Immature natural killer cell (primary cell): Measurements from ENCODE around the gene WDR6. TPM values are rescaled to one million over a fixed set of nuclear protein-coding genes. Genes with fewer than 3 reads are reported as not detected.

Experiments used
- DNase-seq, 3 donors: peaks; one replicate each; pipeline ENCODE4 v3.0.0; 2022; ENCODE audit warnings: mixed read lengths in 1 of 3
- H3K27ac Mint-ChIP-seq, 6 donors: one replicate each; pipeline ENCODE4 v1.8.0; 2020; ENCODE audit warnings: mixed read lengths in 6 of 6, mild to moderate bottlenecking in 5 of 6, inconsistent platforms in 4 of 6, moderate library complexity in 3 of 6
- H3K27me3 Mint-ChIP-seq, 3 donors: one replicate each; pipeline ENCODE4 v1.8.0; 2020 to 2021; ENCODE audit warnings: low read depth in 3 of 3, mild to moderate bottlenecking in 3 of 3, mixed read lengths in 3 of 3, moderate library complexity in 3 of 3, inconsistent platforms in 1 of 3
- H3K36me3 Mint-ChIP-seq, 3 donors: one replicate each; pipeline ENCODE4 v1.8.0; 2020; ENCODE audit warnings: mixed read lengths in 3 of 3, inconsistent platforms in 2 of 3, mild to moderate bottlenecking in 2 of 3
- H3K4me1 Mint-ChIP-seq, 2 donors: one replicate each; pipeline ENCODE4 v1.8.0; 2020; ENCODE audit warnings: inconsistent platforms in 2 of 2, mild to moderate bottlenecking in 2 of 2, mixed read lengths in 2 of 2, moderate library complexity in 1 of 2
- H3K4me3 Mint-ChIP-seq, 5 donors: one replicate each; pipeline ENCODE4 v1.8.0; 2020; ENCODE audit warnings: mild to moderate bottlenecking in 5 of 5, mixed read lengths in 5 of 5, inconsistent platforms in 3 of 5, moderate library complexity in 3 of 5
- H3K9me3 Mint-ChIP-seq, 6 donors: one replicate each; pipeline ENCODE4 v1.8.0; 2020; ENCODE audit warnings: mild to moderate bottlenecking in 6 of 6, mixed read lengths in 6 of 6, inconsistent platforms in 4 of 6, moderate library complexity in 3 of 6
- polyA plus RNA-seq, 3 donors: library from polyadenylated mRNA; unstranded; fragments of 300-500 nt; fragmentation: Illumina TruSeq; gene quantifications; one replicate each; pipeline ENCODE4 v1.2.3, GENCODE V29; 2021

Gene WDR6
- polyA plus RNA-seq, 3 donors from 2014 or later: 56.8 to 114 (median 70.6) TPM

DNA sequence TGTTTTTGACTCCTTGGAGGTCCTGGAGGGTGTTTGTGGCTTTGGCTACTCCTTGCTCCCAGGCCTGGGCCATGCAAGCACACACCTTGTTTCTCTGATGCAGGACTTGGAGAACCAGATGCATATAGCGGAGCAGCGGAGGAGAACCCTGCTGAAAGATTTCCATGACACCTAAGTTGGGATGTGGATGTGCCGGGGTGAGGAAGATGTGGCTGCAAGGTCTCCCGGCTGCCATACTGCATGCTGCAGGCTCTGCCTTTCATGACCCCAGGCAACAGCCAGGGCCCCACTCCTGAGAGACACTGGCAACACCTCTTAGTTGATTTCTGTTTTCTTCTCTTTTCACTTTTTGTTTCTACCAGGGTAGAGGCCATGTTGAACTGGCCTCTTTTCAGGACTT, 24.1 kb upstream of the WDR6 start:
- Mint-ChIP-seq H3K27me3 (peaks cover 0 to 5% (median 4%) of the 10 kb centered on the region in 3 donors), H3K4me3 (no peak overlapping the region), H3K27ac (no peak overlapping the region), H3K36me3 (peaks cover 14 to 45% (median 17%) of the 10 kb centered on the region in 3 donors), H3K9me3 (no peaks in the 10 kb centered on the region), H3K4me1 (peaks cover 3 to 5% of the 10 kb centered on the region in 2 donors)
- no peak for DNase-seq

DNA sequence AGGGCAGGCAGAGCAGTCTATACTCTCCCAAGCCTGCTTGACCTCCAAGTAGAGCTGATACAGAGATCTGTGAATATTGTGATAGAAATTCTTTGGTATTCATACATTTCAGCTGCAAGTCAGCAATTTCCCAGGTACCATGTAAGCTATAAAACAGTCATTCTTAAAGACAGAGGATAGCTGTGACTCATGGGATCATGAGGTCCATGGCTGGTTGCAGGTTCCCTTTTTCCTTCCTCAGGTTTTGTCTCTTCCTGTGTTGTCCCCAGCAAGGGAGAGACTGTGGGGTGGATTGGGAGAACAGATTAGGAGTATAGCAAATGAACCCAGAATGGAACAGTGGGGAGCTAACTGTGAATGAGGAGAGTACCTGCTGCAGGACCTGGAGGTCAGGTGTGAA, 22.5 kb upstream of the WDR6 start:
- peak overlapping the region in 1 of 6 donors; percentile 23 for H3K27ac Mint-ChIP-seq
- peaks cover 12 to 17% of the 10 kb centered on the region in 2 donors for H3K4me1 Mint-ChIP-seq
- no peak overlapping the region for H3K4me3 Mint-ChIP-seq
- no peak for DNase-seq
- H3K27me3 Mint-ChIP-seq: peaks cover 0 to 9% (median 6%) of the 10 kb centered on the region in 3 donors
- H3K36me3 Mint-ChIP-seq: peaks cover 10 to 37% (median 10%) of the 10 kb centered on the region in 3 donors
- no peaks in the 10 kb centered on the region for H3K9me3 Mint-ChIP-seq

DNA sequence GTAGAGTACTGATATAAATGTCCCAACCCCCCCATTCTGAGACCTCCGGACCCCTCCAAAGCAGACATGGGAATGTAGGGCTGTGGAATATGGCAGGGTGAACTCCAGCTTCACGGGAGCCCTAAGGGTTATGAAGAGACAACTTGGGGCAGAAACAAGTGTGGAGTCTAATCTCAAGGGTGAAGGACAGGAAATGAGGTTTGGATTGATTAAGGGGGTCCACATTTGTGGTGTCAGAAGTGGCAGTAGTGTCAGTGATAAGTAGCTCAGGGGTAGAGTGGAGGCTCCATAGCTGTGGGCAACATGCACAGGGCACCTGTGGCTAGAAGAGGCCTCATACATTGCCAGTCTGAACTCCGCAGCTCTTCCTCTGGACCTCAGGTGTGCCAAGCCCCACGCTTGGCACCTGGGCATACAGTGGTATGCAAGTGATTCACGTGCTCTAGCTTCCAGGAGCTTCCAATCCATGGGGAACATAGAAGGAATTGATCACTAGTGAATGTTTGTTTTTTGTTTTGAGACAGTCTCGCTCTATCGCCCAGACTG, 21.3 kb upstream of the WDR6 start:
- Mint-ChIP-seq H3K36me3 (peaks cover 5 to 31% (median 6%) of the 10 kb centered on the region in 3 donors), H3K27me3 (peaks cover 0 to 9% (median 6%) of the 10 kb centered on the region in 3 donors), H3K4me3 (no peak overlapping the region), H3K4me1 (peaks cover 17 to 21% of the 10 kb centered on the region in 2 donors), H3K27ac (peak overlapping the region in 3 of 6 donors; percentile 31 to 71 (median 56)), H3K9me3 (no peaks in the 10 kb centered on the region)
- no peak for DNase-seq

DNA sequence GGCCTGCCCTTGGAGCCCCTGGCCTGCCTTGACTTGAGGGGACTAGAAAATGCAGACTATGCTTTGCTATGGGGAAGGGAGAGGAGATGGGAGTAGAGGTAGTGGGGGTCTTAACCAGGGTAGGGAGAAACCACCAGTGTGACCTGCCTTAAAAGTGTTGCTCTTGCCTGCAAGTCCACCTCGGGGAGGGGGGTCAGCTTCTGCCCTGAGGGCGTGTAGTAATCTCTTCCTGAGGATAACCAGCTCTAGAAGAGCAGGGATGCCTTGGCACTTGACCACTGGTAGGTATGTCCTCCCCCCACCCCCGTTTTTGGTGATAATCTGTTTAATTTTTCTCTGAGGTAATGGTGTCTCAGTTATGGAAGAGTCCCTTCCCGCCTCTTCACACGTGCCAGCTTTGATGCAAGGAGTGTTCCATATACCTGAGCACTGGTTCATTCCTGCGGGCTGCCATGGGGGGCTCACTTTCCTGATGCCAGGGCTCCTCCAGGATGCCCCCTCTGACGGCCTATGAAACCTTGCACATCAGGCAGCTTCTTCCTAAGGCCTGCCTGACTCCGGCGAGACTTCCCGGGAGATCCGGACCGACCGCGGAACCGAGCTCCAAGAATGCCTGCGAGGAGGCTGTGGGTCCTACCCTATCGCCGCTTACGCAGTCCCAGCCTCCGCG, 17.9 kb upstream of the WDR6 start:
- H3K4me1 Mint-ChIP-seq: peaks cover 30 to 47% of the 10 kb centered on the region in 2 donors
- H3K36me3 Mint-ChIP-seq: peaks cover 0 to 4% (median 0%) of the 10 kb centered on the region in 3 donors
- peak overlapping the region; percentile 87 to 92 (median 89) for H3K4me3 Mint-ChIP-seq
- H3K27ac Mint-ChIP-seq: peak overlapping the region; percentile 73 to 88 (median 84)
- peaks cover 0 to 9% (median 6%) of the 10 kb centered on the region in 3 donors for H3K27me3 Mint-ChIP-seq
- no peak for DNase-seq
- H3K9me3 Mint-ChIP-seq: no peaks in the 10 kb centered on the region

DNA sequence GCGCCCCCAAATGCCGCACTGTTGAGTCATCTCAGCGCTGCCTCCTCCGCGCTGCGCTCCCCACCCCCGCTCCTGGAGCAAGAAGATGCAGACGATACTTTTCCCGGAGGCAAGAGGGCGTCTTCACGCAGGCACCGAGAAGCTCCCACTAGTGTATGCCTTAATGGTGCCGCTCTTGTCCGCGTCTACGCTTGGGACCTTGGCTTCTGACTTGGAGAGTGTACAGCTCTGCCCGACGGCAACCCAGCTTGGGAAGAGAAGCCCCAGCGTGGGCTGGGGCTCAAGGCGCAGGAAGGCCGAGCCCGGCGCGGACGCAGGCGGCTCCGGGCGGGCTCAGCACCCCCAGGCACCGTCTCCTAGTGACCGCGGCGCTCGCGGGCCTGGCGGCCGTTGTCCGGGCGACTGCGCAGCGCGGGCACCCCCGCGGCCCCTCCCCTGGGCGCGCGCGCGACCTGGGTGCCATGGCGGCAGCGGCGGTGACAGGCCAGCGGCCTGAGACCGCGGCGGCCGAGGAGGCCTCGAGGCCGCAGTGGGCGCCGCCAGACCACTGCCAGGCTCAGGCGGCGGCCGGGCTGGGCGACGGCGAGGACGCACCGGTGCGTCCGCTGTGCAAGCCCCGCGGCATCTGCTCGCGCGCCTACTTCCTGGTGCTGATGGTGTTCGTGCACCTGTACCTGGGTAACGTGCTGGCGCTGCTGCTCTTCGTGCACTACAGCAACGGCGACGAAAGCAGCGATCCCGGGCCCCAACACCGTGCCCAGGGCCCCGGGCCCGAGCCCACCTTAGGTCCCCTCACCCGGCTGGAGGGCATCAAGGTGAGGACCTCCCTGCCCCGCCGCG, 17.2 kb upstream of the WDR6 start, which contains the start of gene P4HTM:
TSS of gene P4HTM (plus strand) at position 446 of the 840 bp plus-strand sequence. CDS start at position 462, 16 bp downstream.
- H3K27me3 Mint-ChIP-seq: peaks cover 0 to 9% (median 6%) of the 10 kb centered on the region in 3 donors
- peak; percentile 49 to 55 (median 50) for DNase-seq
- H3K4me3 Mint-ChIP-seq: peak within 1 kb of the TSS; percentile 89 to 92 (median 91)
- peaks cover 0 to 1% (median 0%) of the 10 kb centered on the region in 3 donors for H3K36me3 Mint-ChIP-seq
- no peaks in the 10 kb centered on the region for H3K9me3 Mint-ChIP-seq
- peaks cover 32 to 47% of the 10 kb centered on the region in 2 donors for H3K4me1 Mint-ChIP-seq
- peak within 1 kb of the TSS; percentile 80 to 89 (median 86) for H3K27ac Mint-ChIP-seq

DNA sequence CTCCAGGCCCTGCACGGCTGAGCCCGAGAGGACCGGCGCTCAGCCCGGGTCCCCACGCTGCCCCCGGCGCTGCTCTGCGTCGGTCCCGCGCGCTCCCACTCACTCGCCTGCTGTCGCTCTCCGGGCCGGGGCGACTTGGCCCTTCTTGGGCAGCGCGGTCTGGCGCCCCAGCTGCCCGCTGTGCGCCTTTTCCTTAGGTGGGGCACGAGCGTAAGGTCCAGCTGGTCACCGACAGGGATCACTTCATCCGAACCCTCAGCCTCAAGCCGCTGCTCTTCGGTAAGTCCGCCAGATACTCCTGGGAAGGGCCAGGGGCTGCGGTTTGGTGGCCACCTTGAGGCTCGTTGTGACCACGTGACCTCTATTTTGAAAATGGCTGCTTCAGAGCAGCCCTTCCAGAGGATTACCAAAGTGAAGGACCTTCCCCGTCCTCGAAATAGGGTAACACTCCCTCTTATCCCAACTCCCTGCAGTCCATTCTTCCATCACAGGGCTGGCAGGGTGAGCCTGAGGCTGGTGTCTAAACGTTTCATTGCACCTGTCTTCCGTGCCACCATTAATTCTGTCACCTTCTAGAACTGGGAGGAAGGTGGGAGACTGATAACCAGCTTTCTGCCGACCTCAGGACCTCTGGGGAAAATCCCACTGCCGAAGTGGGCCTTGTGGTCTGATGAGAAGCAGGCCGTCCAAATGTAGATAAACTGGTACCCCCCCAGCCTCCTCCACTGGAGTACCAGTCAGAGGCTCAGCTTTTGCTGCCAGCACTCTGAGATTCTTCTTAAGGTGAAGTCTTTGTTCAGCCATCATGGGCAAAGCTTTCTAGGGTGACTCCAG, 16.3 kb upstream of the WDR6 start:
- Mint-ChIP-seq H3K9me3 (no peaks in the 10 kb centered on the region), H3K27me3 (peaks cover 0 to 9% (median 5%) of the 10 kb centered on the region in 3 donors), H3K4me3 (peak overlapping the region; percentile 84 to 91 (median 90)), H3K27ac (peak overlapping the region; percentile 76 to 89 (median 85)), H3K36me3 (peaks cover 0 to 4% (median 0%) of the 10 kb centered on the region in 3 donors), H3K4me1 (peaks cover 32 to 47% of the 10 kb centered on the region in 2 donors)
- DNase-seq: peak; percentile 26 to 34 (median 29)

DNA sequence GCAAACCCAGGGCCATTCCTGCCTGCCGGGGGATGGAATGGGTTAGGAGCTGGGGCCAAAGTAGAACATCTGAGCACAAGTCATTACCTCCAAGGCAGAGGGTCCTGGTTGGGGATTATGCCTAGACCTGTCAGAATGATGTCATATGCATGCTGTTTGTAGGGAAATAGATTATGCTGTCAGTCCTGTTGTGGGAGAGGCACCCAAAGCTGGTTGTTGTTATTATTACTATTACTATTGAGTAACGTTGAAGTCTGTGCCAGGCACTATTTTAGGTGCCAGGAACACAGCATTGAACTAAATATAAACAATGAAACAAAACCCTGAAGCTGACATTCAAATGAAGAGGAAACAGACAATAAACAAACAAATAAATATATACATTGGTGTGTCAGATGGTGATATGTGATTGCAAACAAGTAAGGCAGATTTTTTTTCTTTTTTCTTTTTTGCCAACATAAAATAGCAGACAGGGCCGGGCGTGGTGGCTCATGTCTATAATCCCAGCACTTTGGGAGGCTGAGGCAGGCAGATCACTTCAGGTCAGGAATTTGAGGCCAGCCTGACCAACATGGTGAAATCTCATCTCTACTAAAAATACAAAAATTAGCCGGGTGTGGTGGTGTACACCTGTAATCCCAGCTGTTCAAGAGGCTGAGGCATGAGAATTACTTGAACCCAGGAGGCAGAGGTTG, 15.2 kb upstream of the WDR6 start:
- no peak for DNase-seq
- peaks cover 0 to 4% (median 0%) of the 10 kb centered on the region in 3 donors for H3K36me3 Mint-ChIP-seq
- H3K27ac Mint-ChIP-seq: peak overlapping the region in 4 of 6 donors; percentile 41 to 61 (median 55)
- H3K4me3 Mint-ChIP-seq: peak overlapping the region; percentile 39 to 90 (median 67)
- no peaks in the 10 kb centered on the region for H3K9me3 Mint-ChIP-seq
- peaks cover 0 to 6% (median 4%) of the 10 kb centered on the region in 3 donors for H3K27me3 Mint-ChIP-seq
- H3K4me1 Mint-ChIP-seq: peaks cover 32 to 47% of the 10 kb centered on the region in 2 donors

DNA sequence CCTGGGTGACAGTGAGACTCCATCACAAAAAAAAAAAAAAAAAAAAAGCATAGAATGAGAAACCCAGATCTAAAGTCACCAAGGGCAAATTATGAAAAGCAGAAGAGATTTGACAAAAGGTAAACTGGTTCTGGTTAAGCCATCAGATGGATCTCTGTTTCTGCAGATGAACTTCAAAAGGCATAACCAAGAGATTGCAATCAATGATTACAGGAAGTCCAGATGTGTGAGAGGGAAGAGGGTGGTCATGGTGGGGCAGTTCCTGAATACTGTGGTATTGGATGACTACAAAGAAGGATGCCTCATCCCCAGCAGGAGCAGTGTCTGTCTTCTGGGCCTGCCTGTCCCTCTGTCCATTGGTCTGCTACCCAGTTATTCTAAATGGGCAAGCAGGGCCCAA, 13.4 kb upstream of the WDR6 start:
- H3K4me3 Mint-ChIP-seq: no peak overlapping the region
- H3K27me3 Mint-ChIP-seq: peaks cover 0 to 4% (median 1%) of the 10 kb centered on the region in 3 donors
- H3K9me3 Mint-ChIP-seq: no peaks in the 10 kb centered on the region
- no peak overlapping the region for H3K27ac Mint-ChIP-seq
- H3K36me3 Mint-ChIP-seq: peaks cover 0 to 4% (median 0%) of the 10 kb centered on the region in 3 donors
- peaks cover 28 to 38% of the 10 kb centered on the region in 2 donors for H3K4me1 Mint-ChIP-seq
- DNase-seq: no peak

DNA sequence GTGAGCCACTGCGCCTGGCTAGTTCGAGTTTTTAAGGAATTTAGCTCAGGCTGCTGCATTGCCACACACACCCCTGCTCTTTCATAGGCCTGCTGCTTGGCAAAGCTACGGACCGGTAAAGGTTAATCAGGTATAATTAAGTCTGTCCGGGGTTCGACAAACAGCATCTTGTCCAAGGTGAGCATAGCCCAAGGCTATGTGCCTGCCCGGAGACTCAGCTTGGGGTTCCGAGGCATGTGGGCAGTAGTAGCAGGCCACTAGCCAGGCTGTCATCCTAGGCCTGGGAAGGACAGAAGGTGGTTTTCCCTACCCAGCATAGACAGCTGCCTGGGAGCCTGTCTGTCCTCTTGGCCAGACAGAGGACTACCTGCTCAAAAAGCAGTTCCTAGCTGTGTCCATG, 10.6 kb upstream of the WDR6 start:
- H3K27ac Mint-ChIP-seq: no peak overlapping the region
- H3K36me3 Mint-ChIP-seq: peaks cover 0 to 4% (median 0%) of the 10 kb centered on the region in 3 donors
- DNase-seq: no peak
- peaks cover 8 to 18% of the 10 kb centered on the region in 2 donors for H3K4me1 Mint-ChIP-seq
- H3K27me3 Mint-ChIP-seq: no peaks in the 10 kb centered on the region
- no peaks in the 10 kb centered on the region for H3K9me3 Mint-ChIP-seq
- no peak overlapping the region for H3K4me3 Mint-ChIP-seq

DNA sequence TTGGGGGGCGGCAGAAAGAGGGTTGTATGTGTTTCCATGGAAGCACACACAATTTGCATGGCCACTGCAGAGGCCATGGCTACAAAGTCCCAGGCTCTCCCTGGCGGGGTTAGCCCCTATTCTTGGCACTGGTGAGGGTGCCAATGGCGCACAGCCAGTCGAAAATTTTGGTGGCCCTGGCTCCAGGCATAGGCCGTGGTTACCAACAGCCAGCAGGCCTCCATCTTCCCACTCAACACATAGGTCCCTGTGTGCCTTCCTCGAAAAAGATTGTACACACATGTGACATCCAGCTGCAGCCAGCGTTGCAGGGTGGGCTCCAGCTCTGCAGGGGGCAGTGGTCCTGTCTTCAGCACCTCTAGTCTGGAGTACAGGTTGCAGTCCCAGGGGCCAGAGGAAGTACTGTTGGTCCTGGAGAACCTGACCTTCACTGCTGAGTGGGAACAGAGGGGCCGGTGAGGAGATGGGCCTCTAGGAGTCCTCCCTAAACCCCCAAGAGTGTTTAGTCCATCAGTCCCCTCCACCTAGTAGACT, 10.0 kb upstream of the WDR6 start:
- Mint-ChIP-seq H3K36me3 (peaks cover 0 to 4% (median 0%) of the 10 kb centered on the region in 3 donors), H3K4me3 (no peak overlapping the region), H3K27ac (no peak overlapping the region), H3K9me3 (no peaks in the 10 kb centered on the region), H3K27me3 (no peaks in the 10 kb centered on the region), H3K4me1 (peaks cover 4 to 13% of the 10 kb centered on the region in 2 donors)
- DNase-seq: no peak

DNA sequence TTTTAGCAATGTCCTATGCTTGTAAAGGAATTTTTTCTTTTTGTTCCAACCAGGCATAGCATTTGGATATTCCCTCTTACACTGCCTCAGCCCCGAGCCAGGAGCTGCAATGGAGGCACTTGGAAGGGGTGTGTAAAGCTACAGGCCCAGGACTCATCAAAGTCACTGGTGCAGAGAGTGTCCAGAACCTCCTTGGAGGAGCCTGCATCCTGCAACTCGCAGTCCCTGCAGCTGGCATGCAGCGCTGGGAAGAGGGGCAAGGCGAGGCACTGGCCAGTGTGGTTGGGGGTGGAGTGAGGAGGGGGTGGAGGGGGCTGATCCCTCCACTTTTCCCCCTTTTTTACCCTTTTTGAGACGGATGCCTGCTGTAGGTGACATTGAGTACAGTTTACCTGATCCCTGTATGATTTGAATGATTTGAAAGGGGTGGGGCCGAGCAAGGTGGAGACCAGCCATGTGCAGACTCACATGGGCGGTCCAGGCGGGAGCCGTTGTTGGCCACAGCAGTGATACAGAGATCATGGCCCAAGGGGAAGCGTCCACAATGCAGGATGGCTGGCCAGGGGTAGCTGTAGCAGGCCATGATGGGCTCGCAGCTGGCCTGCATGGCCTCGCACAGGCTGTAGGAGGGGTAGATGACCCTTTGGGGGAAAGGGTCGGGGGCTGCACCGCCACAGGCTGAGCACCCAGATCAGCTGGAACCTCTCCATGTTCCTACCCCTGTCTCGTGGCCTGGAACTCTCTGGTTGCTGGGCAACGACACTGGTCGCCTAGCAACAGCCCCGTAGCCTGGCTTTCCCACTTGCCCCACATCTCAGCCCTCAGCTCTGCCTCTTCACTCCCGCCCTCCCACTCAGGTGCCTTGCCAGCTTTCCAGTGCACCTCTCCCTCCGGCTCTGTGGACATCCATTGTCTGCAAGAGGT, 9.2 kb upstream of the WDR6 start:
- Mint-ChIP-seq H3K4me3 (no peak overlapping the region), H3K36me3 (peaks cover 0 to 4% (median 0%) of the 10 kb centered on the region in 3 donors), H3K9me3 (no peaks in the 10 kb centered on the region), H3K4me1 (peaks cover 4 to 12% of the 10 kb centered on the region in 2 donors), H3K27me3 (no peaks in the 10 kb centered on the region), H3K27ac (peak overlapping the region in 1 of 6 donors; percentile 30)
- DNase-seq: no peak
